ENCODE results near the gene RAB11B.
"Not testable (repeated sequence)": the region's sequence is repeated elsewhere in the genome, so short reads cannot be mapped to it uniquely, and the experiment has no call there.

The RAB11B gene

DNA sequence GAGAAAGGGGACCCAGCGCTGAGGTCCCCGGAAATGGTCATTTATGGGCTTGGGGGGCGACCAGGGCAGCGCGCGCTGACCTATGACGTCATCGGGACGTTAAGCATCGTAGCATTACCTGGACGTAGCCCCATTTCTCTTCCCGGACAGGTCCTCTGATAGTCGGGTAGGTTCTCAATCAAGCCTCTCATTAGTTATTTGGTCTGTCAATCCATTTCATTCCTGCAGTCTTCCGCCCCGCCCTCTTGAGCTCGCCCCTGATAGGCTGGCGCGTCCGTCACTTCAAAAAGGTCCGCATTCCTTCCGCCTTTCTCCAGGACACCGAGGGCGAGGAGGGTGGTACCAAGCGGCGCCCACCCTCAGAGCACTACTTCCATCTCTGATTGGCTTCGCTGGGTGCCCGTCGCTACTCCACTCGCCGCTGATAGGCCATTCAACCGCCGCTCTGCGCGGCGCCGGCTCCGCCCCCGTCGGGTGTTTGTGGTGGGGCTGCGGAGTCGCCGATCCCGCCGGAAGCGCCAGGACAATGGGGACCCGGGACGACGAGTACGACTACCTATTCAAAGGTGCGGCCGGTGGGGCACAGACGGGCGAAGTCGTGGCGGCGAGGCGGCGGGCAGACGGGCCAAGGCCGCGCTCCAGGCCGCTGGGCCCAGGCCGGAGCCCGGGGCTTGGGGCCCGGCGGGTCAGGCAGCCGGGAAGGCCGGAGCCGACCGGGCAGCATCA lies at the start of gene RAB11B:
Gene RAB11B, plus strand, starts transcription at position 470 of the 726 bp plus-strand sequence. Its CDS starts 57 bp downstream, at position 527.
- peak; percentile 100 for DNase-seq

DNA sequence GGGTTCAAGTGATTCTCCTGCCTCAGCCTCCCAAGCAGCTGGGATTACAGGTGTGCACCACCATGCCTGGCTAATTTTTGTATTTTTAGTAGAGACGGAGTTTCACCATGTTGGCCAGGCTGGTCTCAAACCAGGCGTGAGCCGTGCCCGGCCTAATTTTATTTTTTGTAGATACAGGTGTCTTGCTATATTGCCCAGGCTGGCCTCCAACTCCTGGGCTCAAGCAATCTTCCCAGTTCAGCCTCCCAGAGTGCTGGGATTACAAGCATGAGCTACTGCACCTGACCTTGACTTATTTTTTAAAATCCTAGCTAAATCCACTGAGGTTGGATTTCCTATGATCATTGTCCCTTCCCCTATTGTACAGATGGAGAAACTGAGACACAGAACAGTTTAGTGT lies 48.7 kb upstream of the RAB11B start:
- not testable (repeated sequence) for DNase-seq

DNA sequence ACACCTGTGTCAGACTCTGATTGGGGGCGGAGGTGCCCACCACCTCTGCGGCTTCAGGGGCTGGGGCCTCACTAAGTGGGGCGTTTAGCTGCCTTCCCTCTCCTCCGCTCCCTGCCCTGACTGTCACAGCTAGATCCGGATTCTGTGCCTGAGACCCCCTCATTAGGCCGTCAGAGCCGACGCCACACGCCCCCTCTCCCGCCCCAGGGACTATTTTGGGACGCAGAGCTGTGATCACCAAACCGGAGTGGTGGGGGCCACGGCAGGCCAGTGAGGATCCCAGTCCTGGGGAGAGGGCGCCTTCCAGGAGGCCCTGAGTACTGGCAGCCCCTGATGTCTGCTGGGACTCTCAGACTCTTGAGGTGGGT lies 47.9 kb upstream of the RAB11B start:
- no peak for DNase-seq

DNA sequence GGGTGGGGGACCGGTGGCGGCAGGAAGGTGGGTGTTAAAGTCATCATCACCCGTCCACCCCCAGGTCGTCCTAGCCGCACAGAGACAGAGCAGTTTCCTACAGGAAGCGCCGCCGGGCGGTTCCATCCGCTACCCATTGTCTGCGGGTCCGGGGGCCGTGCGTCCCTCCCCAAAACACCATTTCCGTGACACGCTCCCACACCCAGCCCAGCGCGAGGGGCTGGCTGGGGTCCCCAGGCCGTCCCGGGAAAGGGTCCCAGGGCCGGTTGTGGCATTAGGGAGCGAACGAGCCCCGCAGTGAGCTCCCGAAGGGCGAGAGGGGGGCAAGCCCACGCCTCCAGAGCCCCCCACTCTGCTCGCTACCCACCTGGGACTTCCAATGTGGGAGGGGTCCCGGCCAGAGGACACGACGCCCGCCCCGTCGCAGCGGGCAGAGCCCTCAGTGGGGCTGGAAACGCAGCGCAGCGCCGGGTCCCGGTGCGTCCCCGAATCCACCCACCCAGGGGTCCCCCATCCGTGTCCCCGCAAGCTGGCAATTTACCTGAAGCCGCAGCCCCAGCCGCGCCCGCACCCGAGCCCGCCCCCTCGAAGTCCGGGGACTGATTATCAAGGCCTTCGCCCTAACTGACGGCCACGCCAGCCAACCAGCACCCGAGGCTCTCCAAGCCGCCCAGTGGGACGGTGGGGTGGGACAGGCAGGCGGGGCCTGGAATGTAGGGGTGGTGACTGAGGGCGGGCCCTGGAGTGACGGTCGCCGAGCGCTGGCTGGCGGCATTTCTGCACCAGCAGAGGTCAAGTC lies 47.3 kb upstream of the RAB11B start, which contains the start of gene KANK3:
Gene KANK3, minus strand, starts transcription at position 579 of the 799 bp plus-strand sequence. CDS start 5,434 bp downstream, outside the sequence.
- DNase-seq: peak; percentile 96

DNA sequence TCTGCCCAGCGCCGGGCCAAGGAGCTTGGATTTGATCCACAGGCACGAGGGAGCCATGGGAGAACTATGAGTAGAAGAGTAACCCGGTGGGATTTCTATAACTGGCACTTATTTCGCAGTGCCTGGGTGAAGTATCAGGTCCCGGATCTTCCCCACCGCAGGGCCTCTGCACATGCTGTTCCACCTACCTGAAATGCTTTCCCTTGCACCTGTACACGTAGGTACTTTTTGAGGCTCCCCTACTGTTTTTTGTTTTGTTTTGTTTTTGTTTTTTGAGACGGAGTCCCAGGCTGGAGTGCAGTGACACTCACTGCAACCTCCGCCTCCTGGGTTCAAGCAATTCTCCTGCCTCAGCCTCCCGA lies 46.7 kb upstream of the RAB11B start:
- no peak for DNase-seq

DNA sequence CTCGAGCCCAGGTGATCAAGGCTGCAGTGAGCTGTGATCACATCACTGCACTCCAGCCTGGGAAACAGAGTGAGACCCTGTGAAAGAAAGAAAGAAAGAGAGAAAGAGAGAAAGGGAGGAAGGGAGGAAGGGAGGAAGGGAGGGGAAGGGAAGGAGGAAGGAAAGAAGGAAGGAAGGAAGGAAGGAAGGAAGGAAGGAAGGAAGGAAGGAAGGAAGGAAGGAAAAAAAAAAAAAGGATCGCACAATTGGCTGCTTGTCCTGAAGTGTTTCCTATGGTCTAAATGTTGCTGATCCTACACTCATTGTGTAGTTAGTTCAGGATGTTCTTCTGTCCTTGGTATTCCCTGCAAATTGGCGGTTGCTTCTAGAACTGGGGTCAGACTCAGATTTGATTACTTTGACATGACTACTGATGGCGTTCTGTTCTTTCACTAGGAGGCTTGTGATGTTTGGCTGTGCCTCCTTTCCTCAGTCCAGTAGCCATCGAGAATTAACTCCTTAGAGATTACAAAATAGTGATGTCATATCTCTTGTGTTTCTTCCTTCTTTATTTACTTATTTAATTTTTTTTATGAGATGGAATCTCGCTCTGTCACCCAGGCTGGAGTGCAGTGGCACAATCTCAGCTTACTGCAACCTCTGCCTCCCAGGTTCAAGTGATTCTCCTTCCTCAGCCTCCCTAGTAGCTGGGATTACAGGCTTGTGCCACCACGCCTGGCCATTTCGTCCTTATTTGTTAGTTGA lies 40.4 kb upstream of the RAB11B start:
- DNase-seq: not testable (repeated sequence)

DNA sequence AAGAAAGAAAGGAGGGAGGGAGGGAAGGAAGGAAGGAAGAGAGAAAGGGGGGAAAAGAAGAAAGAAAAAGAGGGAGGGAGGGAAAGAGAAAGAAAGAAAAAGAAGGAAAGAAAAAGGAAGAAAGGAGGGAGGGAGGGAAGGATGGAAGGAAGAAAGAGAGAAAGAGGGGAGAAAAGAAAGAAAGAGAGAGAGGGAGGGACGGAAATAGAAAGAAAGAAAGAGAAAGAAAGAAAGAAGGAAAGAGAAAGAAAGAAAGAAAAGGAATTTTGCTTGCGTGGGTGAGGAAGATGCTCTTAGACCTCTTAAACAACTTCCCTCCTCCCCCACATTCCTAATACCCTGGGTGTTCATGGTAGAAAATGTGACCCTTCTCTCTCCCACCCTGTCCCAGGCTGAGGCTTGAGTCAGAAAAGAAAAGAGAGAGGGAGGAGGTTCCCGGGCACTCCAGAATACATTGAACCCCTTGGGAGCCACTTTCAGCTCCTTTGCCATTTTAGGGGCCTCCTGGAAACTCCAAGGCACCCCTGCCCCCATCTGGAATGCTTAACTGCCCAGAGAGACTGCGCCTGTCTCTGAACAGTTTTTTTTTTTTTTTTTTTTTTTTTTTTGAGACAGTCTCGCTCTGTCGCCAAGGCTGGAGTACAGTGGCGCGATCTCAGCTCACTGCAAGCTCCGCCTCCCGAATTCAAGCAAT lies 37.9 kb upstream of the RAB11B start:
- no peak for DNase-seq

DNA sequence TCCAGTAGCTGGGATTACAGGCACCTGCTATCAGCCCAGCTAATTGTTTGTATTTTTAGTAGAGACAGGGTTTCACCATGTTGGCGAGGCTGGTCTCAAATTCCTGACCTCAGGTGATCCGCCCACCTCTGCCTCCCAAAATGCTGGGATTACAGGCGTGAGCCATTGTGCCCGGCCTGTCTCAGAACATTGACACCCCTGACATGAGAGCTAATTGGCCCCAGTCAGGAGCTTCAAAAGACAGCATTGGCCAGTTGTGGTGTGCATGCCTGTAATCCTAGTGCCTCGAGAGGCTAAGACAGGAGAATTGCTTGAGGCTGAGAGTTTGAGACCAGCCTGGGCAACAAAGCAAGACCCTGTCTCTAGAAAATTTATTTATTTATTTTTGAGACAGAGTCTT lies 37.3 kb upstream of the RAB11B start:
- DNase-seq: not testable (repeated sequence)

DNA sequence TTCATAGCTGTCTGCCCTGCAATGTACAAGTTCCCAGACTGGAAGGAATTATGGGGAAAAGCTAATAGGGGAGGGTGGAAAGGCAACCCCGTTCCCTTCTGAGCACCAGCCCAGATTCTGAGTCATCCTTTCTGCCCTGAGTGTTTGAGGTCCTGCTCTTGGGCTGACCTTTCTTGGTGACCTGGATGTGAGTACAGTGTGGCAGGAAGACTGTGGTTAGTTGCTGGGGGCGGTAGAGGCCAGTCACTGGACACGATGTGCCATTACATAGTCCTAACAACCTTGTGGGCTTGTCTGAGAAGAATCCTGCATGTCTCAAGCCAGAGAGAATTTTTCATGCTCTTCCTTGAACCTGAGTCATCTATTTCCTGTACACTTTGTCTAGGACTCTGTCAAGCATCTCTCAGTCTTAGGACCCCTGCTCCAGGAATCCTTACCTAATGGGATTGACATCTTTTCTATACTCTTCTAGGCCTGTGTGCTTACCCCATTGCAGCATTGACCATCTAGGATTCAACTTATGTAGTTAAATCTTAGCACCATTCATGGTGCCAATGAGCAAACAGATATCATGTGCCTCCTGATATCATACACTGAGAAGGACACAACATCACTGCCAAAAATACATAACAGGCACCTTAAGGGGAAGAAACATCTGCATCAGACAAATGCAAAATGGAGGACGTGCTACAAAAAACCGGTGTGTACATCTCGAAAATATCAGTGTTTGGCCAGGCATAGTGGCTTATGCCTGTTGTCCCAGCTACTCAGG lies 34.3 kb upstream of the RAB11B start:
- DNase-seq: no peak

DNA sequence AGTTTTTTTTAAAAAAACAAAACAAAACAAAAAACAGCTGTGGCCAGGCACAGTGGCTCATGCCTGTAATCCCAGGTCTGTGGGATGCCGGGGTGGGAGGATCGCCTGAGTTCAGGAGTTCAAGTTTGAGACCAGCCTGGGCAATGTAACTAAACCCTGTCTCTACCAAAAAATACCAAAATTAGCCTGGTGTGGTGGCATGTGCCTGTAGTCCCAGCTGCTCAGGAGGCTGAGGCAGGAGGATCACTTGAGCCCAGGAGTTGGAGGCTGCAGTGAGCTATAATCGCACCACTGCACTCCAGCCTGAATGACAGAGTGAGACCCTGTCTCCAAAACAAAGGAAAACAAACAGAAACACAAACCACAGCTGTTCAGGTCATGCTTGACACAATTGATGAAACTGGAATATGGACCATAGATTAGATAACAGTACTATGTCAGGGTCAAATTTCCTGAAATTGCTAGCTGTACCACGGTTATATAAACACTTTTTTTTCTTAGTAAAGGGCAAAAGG lies 33.1 kb upstream of the RAB11B start:
- DNase-seq: no peak

DNA sequence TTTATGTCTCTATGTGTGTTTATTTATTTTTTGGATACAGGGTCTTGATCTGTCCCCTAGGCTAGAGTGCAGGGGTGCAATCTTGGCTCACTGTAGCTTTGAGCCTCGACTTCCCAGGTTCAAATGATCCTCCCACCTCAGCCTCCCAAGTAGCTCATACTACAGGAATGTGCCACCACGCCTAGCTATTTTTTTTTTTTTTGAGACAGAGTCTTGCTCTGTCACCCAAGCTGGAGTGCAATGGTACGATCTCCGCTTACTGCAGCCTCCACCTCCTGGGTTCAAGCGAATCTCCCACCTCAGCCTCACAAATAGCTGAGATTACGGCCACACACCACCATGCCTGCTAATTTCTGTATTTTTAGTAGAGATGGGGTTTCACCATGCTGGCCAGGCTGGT lies 31.2 kb upstream of the RAB11B start:
- no peak for DNase-seq

DNA sequence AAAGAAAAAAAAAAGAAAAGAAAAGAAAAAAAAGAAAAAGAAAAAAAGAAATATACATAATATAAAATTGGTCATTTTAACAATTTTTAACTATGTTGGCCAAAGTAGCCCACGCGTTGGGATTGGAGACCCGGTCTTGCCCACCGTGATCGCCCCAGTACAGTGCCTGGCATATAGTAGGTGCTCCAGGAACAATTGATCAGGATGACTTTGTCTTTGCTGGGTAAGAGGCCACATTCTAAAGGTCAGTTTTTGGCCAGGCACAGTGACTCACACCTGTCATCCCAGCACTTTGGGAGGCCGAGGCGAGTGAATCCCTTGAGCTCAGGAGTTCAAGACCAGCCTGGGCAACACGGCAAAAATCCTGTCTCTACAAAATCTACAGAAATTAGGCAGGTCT lies 30.0 kb upstream of the RAB11B start:
- DNase-seq: no peak

DNA sequence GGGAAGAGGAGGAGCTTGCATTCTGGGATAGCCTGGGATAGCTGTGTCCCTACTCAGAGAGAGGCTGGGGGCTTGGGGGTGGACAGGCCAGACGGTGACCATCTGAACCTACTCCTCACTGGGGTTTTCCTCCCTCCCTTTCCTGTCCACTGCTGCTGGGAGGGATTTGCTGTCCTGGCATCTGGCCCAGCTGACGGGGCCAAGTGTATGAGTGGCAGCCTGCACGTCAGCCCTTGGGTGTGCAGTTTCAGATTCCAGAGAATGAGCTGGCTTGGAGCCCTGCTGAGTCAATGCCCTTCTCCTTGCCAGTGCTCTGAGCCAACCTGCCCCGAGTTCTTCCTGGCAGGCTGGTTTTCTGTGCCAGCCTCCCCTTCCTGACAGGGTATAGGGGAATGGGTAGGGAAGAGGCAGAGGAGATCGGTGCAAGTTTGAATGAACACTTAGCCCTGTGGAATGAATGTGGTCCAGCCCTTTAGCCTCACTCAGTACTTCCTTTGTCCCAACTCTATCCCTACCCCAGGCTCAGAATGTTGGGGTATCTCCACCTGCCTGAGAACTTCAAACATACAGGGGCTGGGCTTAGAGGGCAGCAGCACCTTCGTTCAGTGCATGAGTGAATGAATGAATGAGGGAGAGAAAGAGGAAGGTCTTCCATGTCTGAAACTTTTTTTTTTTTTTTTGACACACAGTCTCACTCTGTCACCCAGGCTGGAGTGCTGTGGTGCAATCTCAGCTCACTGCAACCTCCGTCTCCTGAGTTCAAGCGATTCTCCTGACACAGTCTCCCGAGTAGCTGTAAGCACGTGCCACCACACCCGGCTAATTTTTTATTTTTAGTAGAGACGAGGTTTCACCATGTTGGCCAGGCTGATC lies 28.0 kb upstream of the RAB11B start:
- peak; percentile 18 for DNase-seq

DNA sequence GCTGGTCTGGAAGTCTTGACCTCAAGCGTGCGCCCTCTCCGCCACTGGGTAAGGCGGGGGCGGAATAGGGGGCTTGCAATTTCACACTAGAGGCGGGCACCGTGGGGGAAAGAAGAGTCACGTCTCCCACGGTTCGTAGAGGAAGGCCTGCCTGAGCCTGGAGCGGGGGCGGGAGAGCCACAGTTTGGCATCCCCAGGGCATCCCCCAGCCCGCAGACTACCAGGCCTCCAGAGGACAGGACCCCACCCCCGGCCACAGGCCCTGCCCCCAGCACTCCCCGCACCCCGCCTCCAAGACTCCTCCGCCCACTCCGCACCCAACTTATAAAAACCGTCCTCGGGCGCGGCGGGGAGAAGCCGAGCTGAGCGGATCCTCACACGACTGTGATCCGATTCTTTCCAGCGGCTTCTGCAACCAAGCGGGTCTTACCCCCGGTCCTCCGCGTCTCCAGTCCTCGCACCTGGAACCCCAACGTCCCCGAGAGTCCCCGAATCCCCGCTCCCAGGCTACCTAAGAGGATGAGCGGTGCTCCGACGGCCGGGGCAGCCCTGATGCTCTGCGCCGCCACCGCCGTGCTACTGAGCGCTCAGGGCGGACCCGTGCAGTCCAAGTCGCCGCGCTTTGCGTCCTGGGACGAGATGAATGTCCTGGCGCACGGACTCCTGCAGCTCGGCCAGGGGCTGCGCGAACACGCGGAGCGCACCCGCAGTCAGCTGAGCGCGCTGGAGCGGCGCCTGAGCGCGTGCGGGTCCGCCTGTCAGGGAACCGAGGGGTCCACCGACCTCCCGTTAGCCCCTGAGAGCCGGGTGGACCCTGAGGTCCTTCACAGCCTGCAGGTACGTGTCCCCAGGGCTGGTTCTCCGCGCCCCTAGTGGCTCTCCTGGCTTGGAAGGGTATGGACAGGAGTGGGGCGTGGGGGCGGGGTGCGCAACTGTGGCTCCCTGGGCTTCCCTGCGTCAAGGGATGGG lies 26.1 kb upstream of the RAB11B start, which contains the start of gene ANGPTL4:
Gene ANGPTL4, plus strand, starts transcription at position 353 of the 969 bp plus-strand sequence. Its CDS starts 167 bp downstream, at position 520.
- peak; percentile 57 for DNase-seq

DNA sequence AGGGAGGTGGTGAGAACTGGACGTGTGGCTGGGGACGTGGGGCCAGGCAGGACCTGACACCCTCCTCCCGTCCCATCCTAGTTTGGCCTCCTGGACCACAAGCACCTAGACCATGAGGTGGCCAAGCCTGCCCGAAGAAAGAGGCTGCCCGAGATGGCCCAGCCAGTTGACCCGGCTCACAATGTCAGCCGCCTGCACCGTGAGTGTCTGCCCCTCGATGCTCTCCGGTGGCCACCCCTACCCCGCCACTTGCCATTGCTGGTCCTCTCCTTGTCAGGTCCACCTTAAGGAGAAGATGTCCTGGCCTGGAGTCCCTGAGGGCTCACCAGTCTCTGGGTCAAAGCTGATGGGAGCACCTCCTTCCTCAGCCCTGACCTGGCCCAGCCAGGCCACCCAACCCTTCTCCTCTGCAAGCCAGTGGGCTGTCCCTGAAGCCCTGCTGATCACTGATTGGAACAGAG lies 24.0 kb upstream of the RAB11B start:
- no peak for DNase-seq

DNA sequence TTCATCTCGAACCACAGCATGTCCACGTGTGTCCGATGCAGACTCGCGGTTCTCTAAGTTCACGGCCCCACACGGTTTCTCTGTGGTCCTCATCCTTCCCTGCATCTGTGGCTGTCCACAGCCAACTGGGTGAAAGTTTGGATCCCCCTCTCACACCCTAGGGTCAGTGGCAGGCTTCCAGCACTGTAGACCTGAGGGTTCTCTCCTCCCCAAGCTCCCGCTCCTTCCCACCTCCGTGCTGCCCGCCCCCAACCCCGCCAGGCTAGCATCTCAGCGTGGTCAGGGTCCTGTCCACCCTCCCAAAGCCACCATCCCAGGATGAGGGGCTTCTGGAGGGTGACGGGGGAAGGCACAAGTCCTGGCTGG lies 23.2 kb upstream of the RAB11B start:
- DNase-seq: no peak

DNA sequence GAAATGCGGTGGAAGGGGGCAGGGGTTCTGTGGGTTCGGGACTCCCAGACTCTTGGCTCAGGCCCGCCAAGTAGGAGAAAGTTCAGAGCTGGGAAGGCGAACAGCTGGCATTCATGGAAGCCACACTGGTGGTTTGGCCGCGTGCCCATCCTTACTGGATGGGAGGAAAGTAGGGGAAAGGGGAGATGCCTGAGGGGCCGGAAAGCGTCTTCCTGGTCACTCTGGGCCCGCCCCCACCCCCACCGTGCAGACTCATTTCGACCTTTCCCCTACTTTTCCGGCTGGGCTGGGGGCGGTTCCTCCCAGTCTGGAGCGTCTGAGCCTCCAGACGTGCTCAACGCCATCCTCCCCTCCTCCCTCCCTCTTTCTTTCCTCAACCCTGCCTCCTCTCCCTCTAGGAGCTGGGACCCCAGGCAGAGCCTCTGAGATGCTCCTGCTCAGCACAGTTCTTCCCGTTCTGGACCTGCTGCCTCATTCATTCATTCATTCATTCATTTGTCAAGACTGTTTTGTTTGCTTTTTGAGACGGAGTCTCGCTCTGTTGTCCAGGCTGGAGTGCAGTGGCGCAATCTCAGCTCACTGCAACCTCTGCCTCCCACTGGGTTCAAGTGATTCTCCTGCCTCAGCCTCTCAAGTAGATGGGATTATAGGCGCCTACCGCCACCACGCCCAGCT lies 22.7 kb upstream of the RAB11B start:
- DNase-seq: no peak

DNA sequence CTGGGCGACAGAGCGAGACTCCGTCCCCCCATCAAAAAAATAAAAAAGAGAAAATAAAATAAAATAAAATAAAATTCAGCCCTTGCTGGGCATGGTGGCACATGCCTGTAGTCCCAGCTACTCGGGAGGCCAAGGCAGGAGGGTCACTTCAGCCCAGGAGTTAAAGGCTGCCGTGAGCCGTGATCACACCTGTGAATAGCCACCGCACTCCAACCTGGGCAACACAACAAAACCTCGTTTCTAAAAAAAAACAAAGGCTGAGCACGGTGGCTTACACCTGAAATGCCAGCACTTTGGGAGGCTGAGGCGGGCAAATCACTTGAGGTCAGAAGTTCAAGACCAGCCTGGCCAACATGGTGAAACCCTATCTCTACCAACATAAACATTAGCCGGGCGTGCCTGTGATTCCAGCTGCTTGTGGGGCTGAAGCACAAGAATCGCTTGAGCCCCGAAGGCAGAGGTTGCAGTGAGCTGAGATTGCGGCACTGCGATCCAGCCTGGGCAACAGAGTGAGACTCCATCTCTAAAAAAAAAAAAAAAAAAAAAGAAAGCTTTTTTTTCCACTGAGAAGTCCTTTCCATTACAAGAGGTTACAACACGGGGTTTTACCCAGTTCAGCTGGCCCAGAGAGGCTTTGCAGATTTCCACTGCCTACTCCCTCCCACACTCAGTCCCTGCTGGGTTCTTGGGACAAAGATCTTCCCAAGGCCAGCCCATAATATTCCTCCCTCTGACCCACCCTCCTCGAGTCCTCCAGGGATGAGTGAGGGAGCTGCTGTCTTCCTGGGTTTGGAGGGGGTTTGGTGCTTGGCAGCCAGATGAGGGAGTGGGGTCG lies 19.8 kb upstream of the RAB11B start:
- no peak for DNase-seq
